HG03060 (cell line): Measurements from ENCODE around the gene SSH2.

Experiments
- ATAC-seq: cut with Tn5 transposase; IDR thresholded peaks from one replicate; pipeline ENCODE4 v1.9.1; 2021; ENCODE audit warnings: low read depth, moderate number of reproducible peaks; ENCODE audit not compliant: unreplicated experiment

SSH2 gene

GRCh38 chr17:29616300-29617048 is 313.6 kb downstream of the SSH2 start:
- ATAC-seq, result no peak

GRCh38 chr17:29615492-29616299 is 314.3 kb downstream of the SSH2 start:
- ATAC-seq, result no peak

- no peak for ATAC-seq
Observed at GRCh38 chr17:29615048-29615385, 315.0 kb downstream of the SSH2 start.

GRCh38 chr17:29614349-29615047 is 315.5 kb downstream of the SSH2 start:
- no peak for ATAC-seq

DNA sequence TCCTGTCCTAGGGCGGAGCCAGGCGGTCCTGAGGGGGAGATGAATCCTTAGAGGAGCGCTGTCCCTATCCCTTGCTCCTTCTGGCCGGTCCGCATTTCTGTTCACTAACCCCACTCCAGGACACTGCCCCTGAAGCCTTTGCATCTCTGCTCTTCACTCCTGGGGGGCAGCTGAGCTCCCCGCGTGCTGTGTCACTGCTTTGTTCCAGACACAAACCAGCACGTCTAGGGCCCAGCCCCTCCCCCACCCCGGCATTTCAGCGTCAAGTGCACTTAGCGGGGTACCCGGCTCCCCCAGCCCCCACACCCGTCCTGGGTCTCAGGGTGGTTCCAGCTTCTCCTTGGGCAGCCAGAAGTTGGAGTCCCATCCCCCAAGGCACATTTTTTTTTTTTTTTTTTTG is 316.2 kb downstream of the SSH2 start:
- no peak for ATAC-seq

DNA sequence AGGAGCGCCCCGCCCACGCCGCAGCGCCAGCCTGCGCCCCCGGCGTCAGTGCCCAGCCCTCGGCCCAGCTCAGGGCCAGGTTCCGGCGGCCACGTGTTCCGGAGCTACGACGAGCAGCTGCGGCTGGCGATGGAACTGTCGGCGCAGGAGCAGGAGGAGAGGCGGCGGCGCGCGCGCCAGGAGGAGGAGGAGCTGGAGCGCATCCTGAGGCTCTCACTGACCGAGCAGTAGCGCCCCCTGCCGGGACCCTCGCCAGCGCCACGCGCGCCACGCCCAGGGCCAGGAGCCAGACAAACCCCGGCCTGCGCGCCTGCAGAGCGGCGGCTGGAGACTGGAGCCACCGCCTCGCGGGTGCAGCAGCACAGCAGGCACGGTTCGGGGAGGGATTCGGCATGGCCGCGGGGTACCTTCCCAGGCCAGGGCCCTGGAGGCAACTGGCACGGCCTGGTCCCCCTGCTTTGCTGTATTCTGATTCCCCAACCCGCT is 316.6 kb downstream of the SSH2 start:
- no peak for ATAC-seq

GRCh38 chr17:29612404-29613280 is 317.4 kb downstream of the SSH2 start:
- no peak for ATAC-seq

GRCh38 chr17:29612094-29612403 is 318.0 kb downstream of the SSH2 start:
- ATAC-seq, result no peak

GRCh38 chr17:29611351-29612093 is 318.5 kb downstream of the SSH2 start:
- no peak for ATAC-seq

- ATAC-seq, result no peak
Observed at GRCh38 chr17:29610395-29610794, 319.6 kb downstream of the SSH2 start.

- ATAC-seq, result no peak
Observed at GRCh38 chr17:29608986-29609385, 321.0 kb downstream of the SSH2 start.

GRCh38 chr17:29607557-29608195 is 322.4 kb downstream of the SSH2 start:
- no peak for ATAC-seq

DNA sequence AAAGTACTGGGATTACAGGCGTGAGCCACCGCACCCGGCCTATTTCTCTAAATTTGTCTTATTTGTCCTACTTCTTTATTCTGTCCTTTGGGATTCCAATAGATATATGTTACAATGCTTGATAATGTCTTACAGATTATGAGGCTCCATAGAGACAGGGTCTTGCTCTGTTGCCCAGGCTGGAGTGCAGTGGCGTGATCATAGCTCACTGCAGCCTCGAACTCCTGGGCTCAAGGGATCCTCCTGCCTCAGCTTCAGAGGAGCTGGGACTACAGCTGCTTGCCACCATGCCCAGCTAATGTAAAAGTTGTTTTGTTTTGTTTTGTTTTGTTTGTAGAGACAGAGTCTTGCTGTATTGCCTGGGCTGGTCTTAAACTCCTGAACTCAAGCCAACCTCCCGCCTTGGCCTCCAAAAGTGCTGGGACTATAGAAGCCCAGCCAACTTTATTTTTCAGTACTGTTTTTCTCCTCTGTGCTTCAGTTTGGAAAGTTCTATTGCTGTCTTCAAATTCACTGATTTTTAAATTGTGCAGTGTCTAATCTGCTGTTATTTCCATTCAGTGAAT is 326.8 kb downstream of the SSH2 start:
- no peak for ATAC-seq

DNA sequence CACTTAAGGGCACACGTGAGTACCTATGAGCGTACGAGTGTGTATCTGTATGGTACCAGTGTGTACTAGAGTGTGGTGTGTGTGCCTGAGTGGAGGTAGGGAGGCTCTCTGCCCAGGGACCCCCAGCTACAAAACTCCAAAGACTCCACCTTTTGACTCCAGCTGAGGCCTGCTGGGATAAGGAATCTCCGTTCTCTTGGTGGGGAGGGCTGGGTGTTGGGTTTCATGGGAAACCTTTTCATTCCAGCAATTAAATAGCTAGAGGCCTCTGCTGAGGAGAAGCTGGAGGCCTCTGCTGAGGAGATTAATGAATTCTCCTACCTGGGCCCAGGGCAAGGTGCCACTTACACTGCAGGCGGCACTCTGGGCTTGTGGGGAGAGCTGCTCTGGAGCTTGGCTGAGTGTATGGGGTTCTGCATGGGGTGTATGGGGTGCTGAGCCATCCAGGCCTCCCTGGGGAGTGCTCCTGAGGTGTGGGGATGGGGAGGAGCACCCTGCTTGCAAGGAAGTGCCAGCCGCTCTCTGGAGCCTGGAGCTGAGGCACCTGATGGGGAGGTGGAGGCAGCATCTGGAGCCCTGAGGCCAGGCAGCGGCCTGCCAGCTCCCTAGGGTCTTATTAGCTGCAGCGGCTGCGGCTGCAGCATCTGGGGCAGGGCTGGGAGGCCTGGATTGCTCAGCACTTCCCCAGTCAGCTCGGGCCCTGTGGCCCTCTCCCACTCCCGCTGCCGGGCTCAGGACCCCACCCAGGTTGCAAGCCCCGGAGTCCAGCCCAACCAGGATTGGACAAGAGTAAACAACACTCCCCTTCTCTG is 332.5 kb downstream of the SSH2 start:
- no peak for ATAC-seq

DNA sequence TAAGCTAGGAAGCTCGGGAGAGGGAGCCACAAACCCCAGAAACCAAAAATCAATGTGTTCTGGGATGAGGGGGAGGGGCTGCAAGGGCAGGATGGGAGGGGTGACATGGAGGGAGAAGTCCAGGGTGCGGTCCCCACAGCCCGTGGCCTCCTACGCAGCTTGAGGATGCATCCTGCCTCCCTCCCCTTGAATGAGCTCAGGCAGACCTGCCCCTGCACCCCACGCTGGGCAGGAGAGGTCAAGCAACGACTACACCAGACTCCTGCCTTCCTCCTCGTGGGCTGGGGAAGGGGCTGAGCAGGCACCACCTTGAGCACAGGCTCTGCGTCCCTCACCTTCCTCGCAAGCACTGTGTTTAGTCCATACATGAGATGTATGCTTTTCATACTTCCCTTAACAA is 333.2 kb downstream of the SSH2 start:
- ATAC-seq, result no peak

DNA sequence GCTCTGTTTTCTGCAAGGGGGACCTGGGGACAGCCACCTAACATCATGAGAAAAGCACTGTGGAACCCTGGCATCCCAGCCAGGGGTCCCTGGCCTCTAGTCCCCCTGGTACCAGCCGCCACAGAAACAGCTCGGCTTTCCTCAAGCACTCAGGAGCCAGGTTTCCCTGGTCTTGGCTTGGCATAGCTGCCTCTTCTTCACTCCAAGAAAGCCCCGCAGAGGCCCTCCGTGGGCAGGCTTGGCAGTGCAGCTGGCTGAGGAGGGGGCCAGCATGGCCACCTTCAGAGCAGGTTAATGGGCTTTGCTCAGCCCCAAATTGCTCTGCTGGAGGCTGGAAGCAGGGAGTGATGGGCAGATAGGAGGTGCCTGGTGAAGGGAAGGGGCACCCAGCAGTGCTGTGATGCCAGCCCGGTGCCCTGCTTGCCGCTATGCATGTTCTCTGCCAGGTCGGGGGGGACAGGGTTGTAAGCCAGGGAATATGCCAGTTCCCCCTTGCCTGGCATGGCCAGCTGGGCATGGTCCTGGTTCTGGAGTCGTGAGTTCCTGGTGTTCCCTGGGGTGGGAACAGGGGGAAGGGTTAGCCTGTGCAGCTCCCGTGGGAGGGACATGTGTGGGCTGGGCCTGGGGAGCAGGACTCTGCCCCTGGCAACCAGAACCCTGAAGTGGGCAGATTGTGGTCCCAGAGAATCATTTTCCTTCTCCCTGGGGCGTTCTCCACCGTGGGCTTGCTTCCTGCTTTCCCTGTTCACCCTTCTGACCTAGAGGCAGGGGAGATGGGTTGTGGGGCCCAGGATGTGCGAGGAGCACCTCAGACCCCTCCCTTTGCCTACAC is 333.9 kb downstream of the SSH2 start:
- ATAC-seq, result no peak
